Uterus (tissue), 2 donors: Measurements from ENCODE around the gene PAX3.

ENCODE experiments used
- CTCF ChIP-seq, 4 experiments: fragments of 200-600 bp in 2 of 4; fragments of 450-650 bp in 2 of 4; sonication (generic) in 2 of 4; IDR thresholded peaks; one replicate each; pipeline ENCODE4 v1.5.1; 2016 to 2019; ENCODE audit warnings: antibody characterized with exemption in 4 of 4, mild to moderate bottlenecking in 2 of 4, moderate library complexity in 1 of 4
- POLR2A ChIP-seq, 2 donors: fragments of 450-650 bp; IDR thresholded peaks; one replicate each; pipeline ENCODE4 v1.6.1; 2016; ENCODE audit warnings: antibody characterized with exemption in 2 of 2, mild to moderate bottlenecking in 1 of 2, moderate library complexity in 1 of 2

DNA sequence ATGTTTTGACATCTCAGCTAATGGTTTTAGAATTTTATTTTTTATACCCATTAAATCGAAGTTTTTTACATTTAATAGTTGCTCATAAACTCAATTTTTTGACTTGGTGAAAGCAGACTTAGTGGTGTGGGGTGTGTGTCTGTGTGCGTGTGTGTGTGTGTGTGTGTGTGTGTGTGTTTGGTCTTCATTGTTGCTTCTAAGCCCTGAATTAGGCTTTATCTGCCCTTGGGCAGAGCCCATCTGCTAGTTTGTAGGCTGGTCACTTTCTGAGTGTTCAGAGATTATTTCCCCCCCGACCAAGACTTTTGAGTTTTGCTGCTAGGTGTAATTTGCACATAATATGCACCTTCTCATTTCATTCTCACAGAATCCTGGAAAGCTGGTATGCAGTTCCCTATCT is 14.3 kb downstream of the PAX3 start:
- TF ChIP-seq CTCF (IDR thresholded peaks at IDR 0.05) (no peak), POLR2A (IDR thresholded peaks at IDR 0.05) (no peak)
